ENCODE results near the gene NPFFR1. TPM values are rescaled to one million over a fixed set of nuclear protein-coding genes. Genes with fewer than 3 reads are reported as not detected.

NPFFR1 gene
- total and polyA plus RNA-seq, 4 donors: under 0.01 TPM; not detected in 3

- H3K4me1 ChIP-seq (ENCODE audit: control insufficient read depth in 4 of 4, insufficient read depth in 4 of 4, low read length in 3 of 4): no peaks in the 10 kb centered on the region
- peaks cover 9 to 67% (median 42%) of the 10 kb centered on the region in 4 donors for H3K36me3 ChIP-seq (ENCODE audit: control insufficient read depth in 4 of 4, insufficient read depth in 3 of 4, low read depth in 1 of 4, low read length in 3 of 4)
- H3K4me3 ChIP-seq (ENCODE audit: low read depth in 1 of 3, low read length in 3 of 3): no peak overlapping the region
- 94% methylated on average over 1 of the region's 1 CpG for WGBS
- no peaks in the 10 kb centered on the region for H3K27me3 ChIP-seq (ENCODE audit: control insufficient read depth in 4 of 4, insufficient read depth in 4 of 4, low read length in 3 of 4)
- TF ChIP-seq JUND (IDR thresholded peaks at IDR 0.05): no peak
- no peak for TF ChIP-seq FOXA1 (IDR thresholded peaks at IDR 0.05)
- no peak for TF ChIP-seq YY1 (IDR thresholded peaks at IDR 0.05)
- TF ChIP-seq SP1 (IDR thresholded peaks at IDR 0.05): no peak
- no peak for TF ChIP-seq MAX (IDR thresholded peaks at IDR 0.05)
- no peak for TF ChIP-seq EGR1 (IDR thresholded peaks at IDR 0.05; ENCODE audit: low read depth in 2 of 2)
- no peak for TF ChIP-seq REST (IDR thresholded peaks at IDR 0.05)
- no peak for TF ChIP-seq NR2F2 (IDR thresholded peaks at IDR 0.05)
- no peak for TF ChIP-seq RXRA (IDR thresholded peaks at IDR 0.05)
- TF ChIP-seq FOXA2 (IDR thresholded peaks at IDR 0.05): no peak
- no peak for TF ChIP-seq HNF4G (IDR thresholded peaks at IDR 0.05)
- TF ChIP-seq GABPA (IDR thresholded peaks at IDR 0.05 in 1 of 2, conservative IDR thresholded peaks at IDR 0.05 in 1 of 2): no peak
- TF ChIP-seq ZBTB33 (IDR thresholded peaks at IDR 0.05): no peak
- TF ChIP-seq ATF3 (IDR thresholded peaks at IDR 0.05): no peak
- no peak for TF ChIP-seq CTCF (IDR thresholded peaks at IDR 0.05; ENCODE audit: low read depth, low read length, missing input control)
- TF ChIP-seq RAD21 (IDR thresholded peaks at IDR 0.05): no peak
- H3K9ac ChIP-seq (ENCODE audit: low read depth in 1 of 2, low read length in 2 of 2): no peak overlapping the region
- DNase-seq (ENCODE audit: low spot score): no peak
- H3K9me3 ChIP-seq (ENCODE audit: control insufficient read depth in 4 of 4, low read length in 3 of 4): no peaks in the 10 kb centered on the region
- H3K27ac ChIP-seq (ENCODE audit: low read depth in 1 of 2, low read length in 2 of 2): no peak overlapping the region
Observed at GRCh38 chr10:70201105-70201504, 82.7 kb downstream of the NPFFR1 start.
